ENCODE results near the gene FUBP3.
A peak's percentile ranks its signal among the peaks of the same experiment; 100 is the strongest.

The FUBP3 gene

GRCh38 chr9:130654879-130655278, 75.5 kb downstream of the FUBP3 start:
- H3K4me3 ChIP-seq (ENCODE audit: low read depth, low read length), result no peak overlapping the region
- TF ChIP-seq, protein P1, sequence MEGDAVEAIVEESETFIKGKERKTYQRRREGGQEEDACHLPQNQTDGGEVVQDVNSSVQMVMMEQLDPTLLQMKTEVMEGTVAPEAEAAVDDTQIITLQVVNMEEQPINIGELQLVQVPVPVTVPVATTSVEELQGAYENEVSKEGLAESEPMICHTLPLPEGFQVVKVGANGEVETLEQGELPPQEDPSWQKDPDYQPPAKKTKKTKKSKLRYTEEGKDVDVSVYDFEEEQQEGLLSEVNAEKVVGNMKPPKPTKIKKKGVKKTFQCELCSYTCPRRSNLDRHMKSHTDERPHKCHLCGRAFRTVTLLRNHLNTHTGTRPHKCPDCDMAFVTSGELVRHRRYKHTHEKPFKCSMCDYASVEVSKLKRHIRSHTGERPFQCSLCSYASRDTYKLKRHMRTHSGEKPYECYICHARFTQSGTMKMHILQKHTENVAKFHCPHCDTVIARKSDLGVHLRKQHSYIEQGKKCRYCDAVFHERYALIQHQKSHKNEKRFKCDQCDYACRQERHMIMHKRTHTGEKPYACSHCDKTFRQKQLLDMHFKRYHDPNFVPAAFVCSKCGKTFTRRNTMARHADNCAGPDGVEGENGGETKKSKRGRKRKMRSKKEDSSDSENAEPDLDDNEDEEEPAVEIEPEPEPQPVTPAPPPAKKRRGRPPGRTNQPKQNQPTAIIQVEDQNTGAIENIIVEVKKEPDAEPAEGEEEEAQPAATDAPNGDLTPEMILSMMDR (IDR thresholded peaks at IDR 0.05; ENCODE audit: low read depth, low read length, missing control alignments), result no peak
- no peak for DNase-seq (ENCODE audit: low read depth)
- in situ Hi-C loops (cut with HindIII; ENCODE audit: low sequenced_read_pairs), result no loop called here

- TF ChIP-seq, protein P1 (IDR thresholded peaks at IDR 0.05; ENCODE audit: low read depth, low read length, missing control alignments), result no peak
- in situ Hi-C loops (cut with HindIII; ENCODE audit: low sequenced_read_pairs), result no loop called here
- H3K4me3 ChIP-seq (ENCODE audit: low read depth, low read length), result no peak overlapping the region
- no peak for DNase-seq (ENCODE audit: low read depth)
These were observed 79.7 kb downstream of the FUBP3 start for GRCh38 chr9:130658893-130659698.

- TF ChIP-seq, protein P1 (IDR thresholded peaks at IDR 0.05; ENCODE audit: low read depth, low read length, missing control alignments), result no peak
- no peak for DNase-seq (ENCODE audit: low read depth)
- no peak overlapping the region for H3K4me3 ChIP-seq (ENCODE audit: low read depth, low read length)
- in situ Hi-C loops (cut with HindIII; ENCODE audit: low sequenced_read_pairs), result no loop called here
These were observed 80.4 kb downstream of the FUBP3 start for GRCh38 chr9:130659699-130660248.

- TF ChIP-seq, protein P1 (IDR thresholded peaks at IDR 0.05; ENCODE audit: low read depth, low read length, missing control alignments), result no peak
- peak overlapping the region; percentile 16 for H3K4me3 ChIP-seq (ENCODE audit: low read depth, low read length)
- in situ Hi-C loops (cut with HindIII; ENCODE audit: low sequenced_read_pairs), result no loop called here
- DNase-seq (ENCODE audit: low read depth), result no peak
These were observed 80.9 kb downstream of the FUBP3 start for GRCh38 chr9:130660326-130660682.

DNA sequence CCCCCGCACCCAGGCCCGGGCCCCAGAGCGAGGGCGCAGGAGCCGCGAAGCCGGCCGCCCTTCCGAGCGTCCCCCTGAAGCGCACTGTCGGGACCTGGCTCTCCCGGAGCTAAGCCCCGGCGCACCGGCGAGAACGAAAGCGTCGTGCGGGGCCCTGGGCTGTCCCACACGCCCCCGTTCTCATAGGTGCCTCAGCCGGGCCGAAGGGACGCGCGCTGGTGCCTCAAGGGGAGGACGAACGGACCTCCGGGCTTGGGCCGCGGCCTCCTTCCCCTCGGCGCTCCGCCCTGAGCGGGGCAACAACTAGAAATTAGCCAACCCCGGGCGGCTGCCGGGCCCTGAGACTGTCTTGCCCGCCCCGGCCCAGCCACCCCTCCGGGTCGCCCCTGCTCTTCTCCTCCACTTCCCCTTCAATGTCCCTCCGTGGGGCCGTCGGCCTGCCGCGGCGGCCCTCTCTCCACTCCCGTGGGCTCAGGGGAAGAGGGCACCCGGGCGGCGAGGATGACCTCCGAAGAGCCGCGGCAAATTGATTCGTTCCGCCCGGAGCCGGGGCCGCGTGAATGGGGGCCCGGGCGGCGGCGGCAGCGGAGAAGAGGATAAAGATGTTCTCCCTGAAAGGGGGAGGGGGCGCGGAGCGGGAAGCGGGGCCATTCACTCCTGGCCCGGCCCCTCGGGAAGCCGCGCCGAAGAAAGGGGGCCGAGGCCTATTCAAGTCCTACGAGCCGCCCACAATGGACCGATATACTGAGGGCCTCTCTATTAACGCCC, 81.5 kb downstream of the FUBP3 start:
- DNase-seq (ENCODE audit: low read depth), result no peak
- peak overlapping the region; percentile 16 for H3K4me3 ChIP-seq (ENCODE audit: low read depth, low read length)
- in situ Hi-C loops (cut with HindIII; ENCODE audit: low sequenced_read_pairs), result no loop called here
- TF ChIP-seq, protein P1 (IDR thresholded peaks at IDR 0.05; ENCODE audit: low read depth, low read length, missing control alignments), result no peak

DNA sequence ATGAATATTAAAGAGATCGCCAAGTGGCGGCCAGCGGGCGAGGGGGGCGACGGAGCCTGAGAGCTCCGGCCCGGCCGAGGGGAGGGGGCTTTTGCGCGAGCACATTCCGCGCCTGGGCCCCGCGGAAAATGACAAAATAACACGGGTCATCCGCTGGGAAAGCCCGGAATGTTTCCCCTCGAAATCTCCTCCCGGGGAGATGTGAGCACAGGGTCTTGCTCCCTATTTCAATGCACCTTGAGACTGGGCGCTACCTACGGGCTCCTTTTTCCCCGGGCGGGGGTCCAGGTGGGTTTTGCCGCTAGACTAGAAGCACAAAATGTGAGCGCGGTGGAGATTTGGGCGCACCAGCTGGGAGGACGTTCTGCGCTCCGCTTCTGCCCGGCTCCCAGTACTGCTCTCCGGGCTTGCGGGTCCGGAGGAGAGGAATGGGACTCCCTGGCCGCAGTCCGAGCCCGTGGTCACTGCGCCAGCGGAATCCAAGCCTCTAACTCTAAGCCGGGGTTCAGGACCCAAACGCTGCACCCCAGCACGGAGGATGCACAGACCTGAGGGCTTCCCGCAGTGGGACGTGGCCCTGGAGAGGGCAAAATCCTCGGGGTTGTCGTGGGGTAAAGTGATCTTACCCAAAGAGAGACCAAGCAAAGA, 82.2 kb downstream of the FUBP3 start:
- H3K4me3 ChIP-seq (ENCODE audit: low read depth, low read length), result no peak overlapping the region
- DNase-seq (ENCODE audit: low read depth), result no peak
- TF ChIP-seq, protein P1 (IDR thresholded peaks at IDR 0.05; ENCODE audit: low read depth, low read length, missing control alignments), result no peak
- in situ Hi-C loops (cut with HindIII; ENCODE audit: low sequenced_read_pairs), result no loop called here
